Measurements from ENCODE around the gene DAP.

DNA sequence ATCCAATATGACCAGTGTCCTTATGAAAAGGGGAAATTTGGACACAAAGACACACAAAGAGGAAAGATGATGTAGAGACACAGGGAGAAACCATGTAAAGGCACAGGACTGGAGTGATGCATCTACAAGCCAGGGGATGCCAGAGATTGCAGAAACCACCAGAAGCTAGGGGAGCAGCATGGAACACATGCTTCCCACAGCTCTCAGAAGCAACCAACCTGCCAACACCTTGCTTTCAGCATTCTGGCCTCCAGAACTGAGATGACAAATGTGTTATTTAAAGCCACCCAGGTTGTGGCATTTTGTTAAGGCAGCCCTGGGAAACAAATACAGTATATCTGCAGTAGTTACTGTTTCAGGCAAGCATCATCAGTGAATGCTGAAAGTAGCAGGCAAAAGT lies 23.2 kb downstream of the DAP start:
- TF ChIP-seq, protein P1, sequence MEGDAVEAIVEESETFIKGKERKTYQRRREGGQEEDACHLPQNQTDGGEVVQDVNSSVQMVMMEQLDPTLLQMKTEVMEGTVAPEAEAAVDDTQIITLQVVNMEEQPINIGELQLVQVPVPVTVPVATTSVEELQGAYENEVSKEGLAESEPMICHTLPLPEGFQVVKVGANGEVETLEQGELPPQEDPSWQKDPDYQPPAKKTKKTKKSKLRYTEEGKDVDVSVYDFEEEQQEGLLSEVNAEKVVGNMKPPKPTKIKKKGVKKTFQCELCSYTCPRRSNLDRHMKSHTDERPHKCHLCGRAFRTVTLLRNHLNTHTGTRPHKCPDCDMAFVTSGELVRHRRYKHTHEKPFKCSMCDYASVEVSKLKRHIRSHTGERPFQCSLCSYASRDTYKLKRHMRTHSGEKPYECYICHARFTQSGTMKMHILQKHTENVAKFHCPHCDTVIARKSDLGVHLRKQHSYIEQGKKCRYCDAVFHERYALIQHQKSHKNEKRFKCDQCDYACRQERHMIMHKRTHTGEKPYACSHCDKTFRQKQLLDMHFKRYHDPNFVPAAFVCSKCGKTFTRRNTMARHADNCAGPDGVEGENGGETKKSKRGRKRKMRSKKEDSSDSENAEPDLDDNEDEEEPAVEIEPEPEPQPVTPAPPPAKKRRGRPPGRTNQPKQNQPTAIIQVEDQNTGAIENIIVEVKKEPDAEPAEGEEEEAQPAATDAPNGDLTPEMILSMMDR (IDR thresholded peaks at IDR 0.05; ENCODE audit: insufficient read depth, low read length, poor library complexity, severe bottlenecking): no peak
- TF ChIP-seq EZH2phosphoT487 (conservative IDR thresholded peaks at IDR 0.05; ENCODE audit: low read length): no peak

All from SU-DHL-6 (cell line).